Sigmoid colon (tissue), 4 donors: ENCODE data around the gene ZSCAN9.
A peak's percentile ranks its signal among the peaks of the same experiment; 100 is the strongest.

ENCODE experiments used
- EP300 ChIP-seq, 4 donors: sonication (generic); formaldehyde crosslinking; IDR thresholded peaks; one replicate each; pipeline ENCODE4 v1.6.1; 2017; ENCODE audit warnings: antibody characterized with exemption in 4 of 4
- POLR2A ChIP-seq, 2 donors: fragments of 450-650 bp; IDR thresholded peaks; one replicate each; pipeline ENCODE4 v1.6.1; 2016; ENCODE audit warnings: antibody characterized with exemption in 2 of 2, mild to moderate bottlenecking in 2 of 2, moderate library complexity in 2 of 2
- POLR2AphosphoS5 ChIP-seq, 4 donors: sonication (generic); formaldehyde crosslinking; IDR thresholded peaks; one replicate each; pipeline ENCODE4 v1.6.1; 2017; ENCODE audit warnings: antibody characterized with exemption in 4 of 4
- TF ChIP-seq, protein P1 (sequence below), 4 experiments: fragments of 450-650 bp in 3 of 4; fragments of 200-600 bp in 1 of 4; IDR thresholded peaks; one replicate each; pipeline ENCODE4 v1.5.1; 2016 to 2019; ENCODE audit warnings: antibody characterized with exemption in 4 of 4, mild to moderate bottlenecking in 3 of 4, moderate library complexity in 2 of 4

DNA sequence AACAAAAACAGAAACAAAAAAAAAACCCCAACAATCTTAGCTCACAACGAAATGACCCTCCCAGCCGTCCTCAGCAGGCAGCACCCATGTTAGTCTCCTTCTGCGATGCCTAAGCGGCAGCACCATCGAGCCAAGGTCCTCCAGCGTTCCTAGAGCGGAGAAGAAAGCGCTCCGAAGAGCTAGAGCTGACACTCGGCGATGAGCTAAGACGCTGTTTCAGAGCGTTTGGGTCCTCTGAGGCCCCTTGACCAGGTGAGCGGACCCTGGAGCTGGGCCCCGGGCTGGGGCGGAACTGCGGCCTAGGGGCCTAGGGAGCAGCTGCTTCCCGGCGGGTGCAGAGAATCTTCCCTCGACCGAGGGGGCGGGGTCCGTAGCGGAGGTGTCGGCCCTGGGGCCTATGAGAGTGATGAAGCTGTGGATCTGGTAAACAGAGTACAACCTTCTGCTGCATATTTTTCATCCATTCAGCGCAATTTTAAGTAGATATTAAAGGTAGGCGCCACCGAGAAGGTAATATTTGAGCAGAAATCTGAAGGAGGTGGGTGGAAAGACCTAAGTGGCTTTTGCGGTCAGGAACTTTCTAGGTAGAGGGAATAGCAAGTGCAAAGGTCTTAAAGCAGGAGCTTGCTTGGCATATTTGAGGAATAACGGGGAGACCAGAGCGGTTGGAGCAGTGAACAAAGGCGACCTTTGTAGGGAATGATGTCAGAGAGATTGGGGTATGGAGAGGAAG, 42.1 kb downstream of the ZSCAN9 start, which contains the start of gene ZSCAN26:
- TF ChIP-seq POLR2AphosphoS5 (IDR thresholded peaks at IDR 0.05), result peak; percentile 61 to 79 (median 69)
- TF ChIP-seq, protein P1, sequence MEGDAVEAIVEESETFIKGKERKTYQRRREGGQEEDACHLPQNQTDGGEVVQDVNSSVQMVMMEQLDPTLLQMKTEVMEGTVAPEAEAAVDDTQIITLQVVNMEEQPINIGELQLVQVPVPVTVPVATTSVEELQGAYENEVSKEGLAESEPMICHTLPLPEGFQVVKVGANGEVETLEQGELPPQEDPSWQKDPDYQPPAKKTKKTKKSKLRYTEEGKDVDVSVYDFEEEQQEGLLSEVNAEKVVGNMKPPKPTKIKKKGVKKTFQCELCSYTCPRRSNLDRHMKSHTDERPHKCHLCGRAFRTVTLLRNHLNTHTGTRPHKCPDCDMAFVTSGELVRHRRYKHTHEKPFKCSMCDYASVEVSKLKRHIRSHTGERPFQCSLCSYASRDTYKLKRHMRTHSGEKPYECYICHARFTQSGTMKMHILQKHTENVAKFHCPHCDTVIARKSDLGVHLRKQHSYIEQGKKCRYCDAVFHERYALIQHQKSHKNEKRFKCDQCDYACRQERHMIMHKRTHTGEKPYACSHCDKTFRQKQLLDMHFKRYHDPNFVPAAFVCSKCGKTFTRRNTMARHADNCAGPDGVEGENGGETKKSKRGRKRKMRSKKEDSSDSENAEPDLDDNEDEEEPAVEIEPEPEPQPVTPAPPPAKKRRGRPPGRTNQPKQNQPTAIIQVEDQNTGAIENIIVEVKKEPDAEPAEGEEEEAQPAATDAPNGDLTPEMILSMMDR (IDR thresholded peaks at IDR 0.05), result no peak
- TF ChIP-seq EP300 (IDR thresholded peaks at IDR 0.05), result no peak
- TF ChIP-seq POLR2A (IDR thresholded peaks at IDR 0.05), result peak; percentile 52 to 55
